Activated CD4-positive, alpha-beta memory T cell treated with anti-CD3 and anti-CD28 coated beads for 36 hours (primary cell): ENCODE results near the gene ALPK3. TPM values are rescaled to one million over a fixed set of nuclear protein-coding genes. Genes with fewer than 3 reads are reported as not detected.

Experiments used
- CTCF ChIA-PET: fragments of 350-600 bp; sonication (Branson Sonifier 250); formaldehyde crosslinking; loops from one replicate; lab custom pipeline; 2021; ENCODE audit warnings: antibody characterized with exemption, inconsistent platforms; lab: Charles Lee
- POLR2A ChIA-PET: fragments of 350-600 bp; sonication (Branson Sonifier 250); formaldehyde crosslinking; loops from one replicate; lab custom pipeline; 2021; ENCODE audit warnings: antibody characterized with exemption; lab: Charles Lee
- DNase-seq: peaks from one replicate; pipeline ENCODE4 v3.0.0-alpha.2; 2020
- H3K27ac Mint-ChIP-seq: one replicate; pipeline ENCODE4 v1.8.0; 2021; ENCODE audit warnings: mixed read lengths
- H3K27me3 Mint-ChIP-seq: one replicate; pipeline ENCODE4 v1.8.0; 2021; ENCODE audit warnings: mixed read lengths
- H3K36me3 Mint-ChIP-seq: one replicate; pipeline ENCODE4 v1.8.0; 2021; ENCODE audit warnings: mixed read lengths
- H3K4me1 Mint-ChIP-seq: one replicate; pipeline ENCODE4 v1.8.0; 2021; ENCODE audit warnings: low read depth, mixed read lengths
- H3K4me3 Mint-ChIP-seq: one replicate; pipeline ENCODE4 v1.8.0; 2021; ENCODE audit warnings: mild to moderate bottlenecking, mixed read lengths
- H3K9me3 Mint-ChIP-seq: one replicate; pipeline ENCODE4 v1.8.0; 2021; ENCODE audit warnings: mixed read lengths
- intact Hi-C: fragments of 100-400 bp; cut with micrococcal nuclease; formaldehyde crosslinking; loops from one replicate; pipeline ENCODE4 v1.15.1; 2023
- total RNA-seq, 2 experiments: library from RNA; stranded (reverse); gene quantifications; one replicate each; pipeline ENCODE4 v1.2.3, GENCODE V29; 2021

The ALPK3 gene
- total RNA-seq, 2 experiments from 2014 or later: 0.10 to 0.12 TPM

DNA sequence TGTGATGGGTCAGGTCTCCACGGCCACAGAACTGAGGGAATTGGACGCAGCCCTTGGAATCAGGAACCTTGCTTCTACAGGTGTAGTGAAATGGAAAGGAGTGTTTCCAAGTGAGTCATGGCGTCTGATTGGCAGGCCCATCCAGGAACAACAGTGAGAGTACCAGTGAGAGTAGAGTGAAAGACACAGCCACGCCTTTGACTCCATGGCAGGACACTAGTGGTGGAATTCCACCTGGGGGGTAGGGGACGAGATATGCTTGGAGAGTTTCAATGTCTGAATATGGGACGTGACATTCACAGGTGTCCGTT, 64.3 kb downstream of the ALPK3 start:
- H3K4me3 Mint-ChIP-seq: no peak overlapping the region
- no peaks in the 10 kb centered on the region for H3K9me3 Mint-ChIP-seq
- no peaks in the 10 kb centered on the region for H3K36me3 Mint-ChIP-seq
- H3K27me3 Mint-ChIP-seq: no peaks in the 10 kb centered on the region
- no peak overlapping the region for H3K27ac Mint-ChIP-seq
- no peaks in the 10 kb centered on the region for H3K4me1 Mint-ChIP-seq
- intact Hi-C loops: no loop called here
- CTCF ChIA-PET: interaction anchor here (1.1 kb wide), 1 partner anchor 282 kb away, joined by 3 read pairs; no protein-coding TSS in a partner anchor
- POLR2A ChIA-PET: no interaction called here
- no peak for DNase-seq

- ChIA-PET POLR2A (no interaction called here), CTCF (interaction anchor here (1.6 kb wide), 1 partner anchor 45 kb away, joined by 5 read pairs; no protein-coding TSS in a partner anchor)
- intact Hi-C loops: no loop called here
- Mint-ChIP-seq H3K36me3 (no peaks in the 10 kb centered on the region), H3K9me3 (no peaks in the 10 kb centered on the region), H3K4me3 (no peak overlapping the region), H3K27me3 (no peaks in the 10 kb centered on the region), H3K27ac (no peak overlapping the region), H3K4me1 (no peaks in the 10 kb centered on the region)
- no peak for DNase-seq
These were observed 66.3 kb downstream of the ALPK3 start for GRCh38 chr15:84883466-84883865.

DNA sequence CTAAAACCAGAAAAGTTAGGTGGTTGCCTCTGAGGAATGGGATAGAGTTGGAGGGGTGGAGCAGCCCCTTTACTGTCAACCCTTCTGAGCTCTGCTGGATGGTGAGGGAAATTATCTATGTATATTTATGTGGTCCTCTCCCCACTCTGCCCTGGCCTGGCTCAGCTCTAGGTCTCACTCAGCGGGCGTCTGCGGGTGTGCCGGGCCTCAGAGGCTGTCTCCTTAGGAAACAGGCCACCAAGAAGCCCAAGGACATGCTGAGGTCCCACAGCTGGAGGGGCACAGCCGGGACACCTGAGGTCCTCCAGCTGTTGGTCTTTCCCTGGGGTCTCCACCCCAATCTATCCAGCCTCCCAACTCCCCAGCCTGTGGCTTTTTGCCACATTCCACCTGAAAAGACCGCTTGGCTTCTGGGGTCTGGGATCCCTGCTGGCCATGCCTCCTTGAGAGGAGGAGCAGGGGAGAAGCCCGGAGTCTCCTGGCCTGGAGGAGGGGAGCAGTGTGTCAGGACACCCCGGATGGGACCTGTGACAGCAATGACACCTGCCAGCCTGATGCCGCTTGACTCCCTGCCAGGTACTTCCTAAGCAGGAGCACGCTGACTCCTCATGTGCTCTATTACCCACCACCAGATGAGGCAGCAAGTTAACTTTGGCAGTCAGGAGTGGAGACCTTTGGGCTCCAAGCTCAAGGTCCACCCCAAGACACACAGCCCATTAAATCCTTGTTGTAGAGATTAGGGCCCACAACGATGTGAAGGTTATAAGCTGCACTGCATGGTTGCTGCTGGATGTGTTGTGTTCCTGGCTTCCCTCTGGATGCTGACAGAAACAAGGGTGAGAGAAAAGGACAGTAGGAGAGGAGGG, 67.0 kb downstream of the ALPK3 start, which contains the start of gene SLC28A1:
Gene SLC28A1, plus strand, starts transcription at position 747 of the 866 bp plus-strand sequence. CDS start 3,099 bp downstream, outside the sequence.
- H3K27me3 Mint-ChIP-seq: no peaks in the 10 kb centered on the region
- no peak within 1 kb of the TSS for H3K4me3 Mint-ChIP-seq
- DNase-seq: no peak
- H3K27ac Mint-ChIP-seq: no peak within 1 kb of the TSS
- ChIA-PET CTCF (interaction anchor here (1.6 kb wide), 1 partner anchor 44 kb away, joined by 5 read pairs; no protein-coding TSS in a partner anchor), POLR2A (no interaction called here)
- intact Hi-C loops: no loop called here
- no peaks in the 10 kb centered on the region for H3K4me1 Mint-ChIP-seq
- H3K9me3 Mint-ChIP-seq: no peaks in the 10 kb centered on the region
- H3K36me3 Mint-ChIP-seq: no peaks in the 10 kb centered on the region

- Mint-ChIP-seq H3K9me3 (no peaks in the 10 kb centered on the region), H3K27ac (no peak overlapping the region), H3K4me1 (no peaks in the 10 kb centered on the region), H3K36me3 (no peaks in the 10 kb centered on the region), H3K27me3 (no peaks in the 10 kb centered on the region), H3K4me3 (no peak overlapping the region)
- CTCF ChIA-PET: no interaction called here
- intact Hi-C loops: no loop called here
- POLR2A ChIA-PET: no interaction called here
- no peak for DNase-seq
These were observed 68.6 kb downstream of the ALPK3 start for GRCh38 chr15:84885801-84886200.

DNA sequence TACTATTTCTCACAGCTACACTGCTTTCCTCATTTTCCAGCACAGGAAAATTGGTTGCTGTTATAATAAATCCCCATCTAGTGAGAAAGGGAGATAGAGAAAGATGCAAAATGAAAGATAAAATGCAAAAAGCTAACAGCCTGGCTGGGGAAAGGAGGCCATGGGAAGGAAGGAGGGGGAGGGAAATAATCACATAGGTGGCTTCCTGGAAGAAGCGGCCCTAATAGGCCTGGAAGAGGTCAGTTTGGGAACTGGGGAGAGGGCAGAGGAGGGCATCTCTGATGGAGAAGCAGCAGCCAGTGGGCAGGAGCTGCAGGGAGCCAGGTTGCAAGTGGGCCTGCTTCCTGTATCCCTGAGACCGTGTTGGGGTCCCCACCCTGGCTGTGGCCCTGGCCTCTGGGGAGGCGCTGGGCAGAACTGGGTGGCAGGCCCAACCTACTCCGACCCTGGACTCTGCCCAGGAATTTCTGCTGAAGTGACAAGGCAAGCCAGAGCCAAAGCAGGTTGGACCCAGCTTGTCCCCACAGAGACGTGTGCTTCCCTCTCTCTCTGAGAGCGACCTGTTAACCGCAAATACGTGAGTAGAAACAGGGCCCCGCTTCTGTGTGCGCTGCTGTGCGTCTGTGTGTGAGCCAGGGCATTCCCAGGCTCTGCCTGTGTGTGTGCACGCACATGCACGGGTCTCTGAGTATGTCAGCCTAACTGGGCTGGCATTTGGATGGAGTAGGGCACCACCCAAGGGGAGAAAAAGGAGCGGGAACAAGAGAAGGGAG, 69.2 kb downstream of the ALPK3 start:
- CTCF ChIA-PET: no interaction called here
- no peaks in the 10 kb centered on the region for H3K4me1 Mint-ChIP-seq
- intact Hi-C loops: no loop called here

DNA sequence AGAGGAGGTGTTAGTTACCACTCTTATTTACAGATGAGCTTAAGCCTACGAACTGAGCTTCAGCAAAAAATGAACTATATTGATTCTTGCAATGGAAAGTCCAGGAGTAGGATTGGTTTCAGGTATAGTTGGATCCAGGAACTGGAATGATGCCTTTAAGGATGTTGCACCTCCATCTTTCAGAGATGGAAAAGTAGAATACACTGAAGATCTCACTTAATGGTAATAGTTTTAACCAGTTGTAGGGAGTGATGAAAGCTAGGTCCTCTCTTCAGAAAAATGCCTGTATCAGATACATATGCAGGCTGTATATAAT, 69.8 kb downstream of the ALPK3 start:
- Mint-ChIP-seq H3K27me3 (no peaks in the 10 kb centered on the region), H3K4me1 (no peaks in the 10 kb centered on the region), H3K36me3 (no peaks in the 10 kb centered on the region), H3K4me3 (no peak overlapping the region), H3K9me3 (no peaks in the 10 kb centered on the region), H3K27ac (no peak overlapping the region)
- DNase-seq: no peak
- intact Hi-C loops: no loop called here
- CTCF ChIA-PET: no interaction called here
- POLR2A ChIA-PET: no interaction called here

More for the DNA sequence above, 69.2 kb downstream of the ALPK3 start:
- Mint-ChIP-seq H3K36me3 (no peaks in the 10 kb centered on the region), H3K27ac (no peak overlapping the region), H3K9me3 (no peaks in the 10 kb centered on the region), H3K4me3 (no peak overlapping the region), H3K27me3 (no peaks in the 10 kb centered on the region)
- DNase-seq: no peak
- POLR2A ChIA-PET: no interaction called here

- no peak overlapping the region for H3K4me3 Mint-ChIP-seq
- no peaks in the 10 kb centered on the region for H3K27me3 Mint-ChIP-seq
- no peak overlapping the region for H3K27ac Mint-ChIP-seq
- intact Hi-C loops: no loop called here
- ChIA-PET POLR2A (no interaction called here), CTCF (no interaction called here)
- H3K36me3 Mint-ChIP-seq: no peaks in the 10 kb centered on the region
- H3K4me1 Mint-ChIP-seq: no peaks in the 10 kb centered on the region
- no peak for DNase-seq
- H3K9me3 Mint-ChIP-seq: no peaks in the 10 kb centered on the region
These were observed 70.8 kb downstream of the ALPK3 start for GRCh38 chr15:84887938-84888337.

- DNase-seq: no peak
- no peaks in the 10 kb centered on the region for H3K27me3 Mint-ChIP-seq
- H3K9me3 Mint-ChIP-seq: no peaks in the 10 kb centered on the region
- ChIA-PET POLR2A (no interaction called here), CTCF (no interaction called here)
- no peak overlapping the region for H3K27ac Mint-ChIP-seq
- H3K4me3 Mint-ChIP-seq: no peak overlapping the region
- H3K36me3 Mint-ChIP-seq: no peaks in the 10 kb centered on the region
- no peaks in the 10 kb centered on the region for H3K4me1 Mint-ChIP-seq
- intact Hi-C loops: no loop called here
These were observed 71.5 kb downstream of the ALPK3 start for GRCh38 chr15:84888639-84889038.

- ChIA-PET POLR2A (no interaction called here), CTCF (no interaction called here)
These were observed 72.3 kb downstream of the ALPK3 start for GRCh38 chr15:84889313-84889990.

GRCh38 chr15:84889991-84890669, 73.0 kb downstream of the ALPK3 start:
- H3K27me3 Mint-ChIP-seq: no peaks in the 10 kb centered on the region
- ChIA-PET POLR2A (no interaction called here), CTCF (no interaction called here)
- intact Hi-C loops: no loop called here
- no peaks in the 10 kb centered on the region for H3K36me3 Mint-ChIP-seq
- H3K27ac Mint-ChIP-seq: no peak overlapping the region
- no peaks in the 10 kb centered on the region for H3K4me1 Mint-ChIP-seq
- no peak for DNase-seq
- no peak overlapping the region for H3K4me3 Mint-ChIP-seq
- no peaks in the 10 kb centered on the region for H3K9me3 Mint-ChIP-seq

More at GRCh38 chr15:84889313-84889990, 72.3 kb downstream of the ALPK3 start:
- H3K36me3 Mint-ChIP-seq: no peaks in the 10 kb centered on the region
- no peaks in the 10 kb centered on the region for H3K9me3 Mint-ChIP-seq
- H3K27ac Mint-ChIP-seq: no peak overlapping the region
- DNase-seq: no peak
- H3K4me1 Mint-ChIP-seq: no peaks in the 10 kb centered on the region
- H3K4me3 Mint-ChIP-seq: no peak overlapping the region
- intact Hi-C loops: no loop called here
- H3K27me3 Mint-ChIP-seq: no peaks in the 10 kb centered on the region

- ChIA-PET CTCF (no interaction called here), POLR2A (no interaction called here)
- no peaks in the 10 kb centered on the region for H3K27me3 Mint-ChIP-seq
- no peaks in the 10 kb centered on the region for H3K9me3 Mint-ChIP-seq
- no peak for DNase-seq
- no peaks in the 10 kb centered on the region for H3K36me3 Mint-ChIP-seq
- no peak overlapping the region for H3K4me3 Mint-ChIP-seq
- intact Hi-C loops: no loop called here
- no peaks in the 10 kb centered on the region for H3K4me1 Mint-ChIP-seq
- H3K27ac Mint-ChIP-seq: no peak overlapping the region
These were observed 73.6 kb downstream of the ALPK3 start for GRCh38 chr15:84890670-84891162.

- H3K36me3 Mint-ChIP-seq: no peaks in the 10 kb centered on the region
- POLR2A ChIA-PET: no interaction called here
- no peak for DNase-seq
- CTCF ChIA-PET: no interaction called here
- H3K9me3 Mint-ChIP-seq: no peaks in the 10 kb centered on the region
- no peaks in the 10 kb centered on the region for H3K4me1 Mint-ChIP-seq
- no peak overlapping the region for H3K27ac Mint-ChIP-seq
- intact Hi-C loops: no loop called here
- H3K27me3 Mint-ChIP-seq: no peaks in the 10 kb centered on the region
- no peak overlapping the region for H3K4me3 Mint-ChIP-seq
These were observed 74.2 kb downstream of the ALPK3 start for GRCh38 chr15:84891339-84891738.
